ENCODE measurements around the gene KIF3A. TPM values are rescaled to one million over a fixed set of nuclear protein-coding genes. Genes with fewer than 3 reads are reported as not detected.

The KIF3A gene
- total RNA-seq, 1 experiment from 2014 or later: 13.2 TPM

DNA sequence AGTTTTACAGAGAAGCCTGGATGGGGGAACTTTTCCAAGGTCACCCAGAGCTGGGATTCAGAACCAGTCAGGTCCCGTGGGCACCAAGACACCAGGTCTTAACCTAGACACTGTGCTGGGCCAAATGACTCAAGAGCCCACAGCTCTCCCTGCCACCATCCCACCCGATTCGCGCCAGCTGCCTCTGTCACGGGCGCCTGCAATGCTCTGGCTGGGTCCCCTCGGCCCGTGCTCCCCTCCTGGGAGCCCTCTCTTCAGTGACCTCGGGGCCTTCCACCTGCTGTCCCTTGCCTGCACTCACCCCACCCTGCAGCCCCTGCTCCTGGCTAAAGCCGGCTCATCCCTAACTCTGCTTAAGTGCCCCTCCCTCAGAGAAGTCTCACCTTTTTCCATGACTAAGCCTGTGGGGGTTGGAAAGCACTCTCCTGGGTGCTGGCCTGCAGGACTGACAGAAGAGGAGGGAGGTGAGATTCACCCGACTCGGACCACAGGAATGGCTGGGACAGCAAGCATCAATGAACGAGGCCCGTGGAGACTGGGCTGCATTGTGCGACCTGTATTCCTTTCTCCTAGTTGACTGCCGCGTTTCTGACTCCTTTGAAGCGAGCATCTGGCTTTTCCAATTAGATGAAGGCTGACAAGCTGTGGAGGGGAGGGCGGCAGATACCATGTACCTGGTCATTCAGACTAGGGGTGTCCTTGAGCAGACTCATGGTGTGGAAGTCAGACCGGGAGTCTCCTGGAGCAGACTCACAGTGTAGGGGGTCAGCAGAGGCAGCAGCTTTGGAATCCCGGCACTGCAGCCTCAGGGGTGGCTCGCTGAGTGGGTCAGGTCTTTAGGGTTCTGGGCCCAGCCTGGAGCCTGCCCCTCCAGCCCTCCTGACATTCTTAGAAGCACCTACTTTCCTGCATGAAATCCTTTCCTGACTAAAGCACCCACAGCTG lies 69.3 kb downstream of the KIF3A start:
- Mint-ChIP-seq H3K4me1 (peaks cover 25 to 34% of the 10 kb centered on the region in 2 experiments), H3K36me3 (ENCODE audit: insufficient read depth in 1 of 3, low read depth in 3 of 3) (peaks cover 0 to 7% (median 0%) of the 10 kb centered on the region in 3 experiments; a peak in 3 of 7 replicates), H3K4me3 (no peak overlapping the region), H3K9me3 (peaks cover 0 to 7% of the 10 kb centered on the region in 2 experiments; a peak in 3 of 5 replicates), H3K27ac (no peak overlapping the region; a peak in 1 of 7 replicates), H3K27me3 (ENCODE audit: low read depth) (peaks cover 2% of the 10 kb centered on the region)
- Histone ChIP-seq H3K9ac (ENCODE audit: extremely low read depth, insufficient read length, low read length) (no peak overlapping the region), H4K91ac (ENCODE audit: insufficient read length, low read depth, low read length) (no peak overlapping the region), H3K4me1 (ENCODE audit: insufficient read depth, low read length) (no peaks in the 10 kb centered on the region), H2BK5ac (ENCODE audit: insufficient read length, low read length) (no peak overlapping the region), H2AFZ (ENCODE audit: low read length) (no peak overlapping the region), H3K79me1 (ENCODE audit: insufficient read depth, low read depth, low read length, poor library complexity, severe bottlenecking) (no peaks in the 10 kb centered on the region), H3K4me2 (ENCODE audit: insufficient read depth, insufficient read length, low read length) (no peak overlapping the region), H3K27me3 (ENCODE audit: insufficient read depth, low read length) (no peaks in the 10 kb centered on the region), H3K23me2 (ENCODE audit: insufficient read length, low read depth, low read length, poor library complexity, severe bottlenecking) (no peaks in the 10 kb centered on the region), H2BK120ac (ENCODE audit: low read depth, low read length, poor library complexity, severe bottlenecking) (no peak overlapping the region), H3K14ac (ENCODE audit: insufficient read depth, low read length) (no peak overlapping the region; the same call in 1 of the 2 replicates), H3K56ac (ENCODE audit: insufficient read length, low read depth, low read length) (no peak overlapping the region), H3K18ac (ENCODE audit: insufficient read length, low read depth, low read length) (no peak overlapping the region), H3K9me3 (ENCODE audit: control insufficient read depth, low read depth, low read length) (no peaks in the 10 kb centered on the region), H2AK5ac (ENCODE audit: insufficient read length, low read length) (no peak overlapping the region), H4K8ac (replicated peaks; ENCODE audit: insufficient read length, low read depth, low read length) (no peak overlapping the region), H3K79me2 (ENCODE audit: insufficient read depth, low read length) (no peaks in the 10 kb centered on the region), H3K23ac (ENCODE audit: insufficient read length, low read depth, low read length) (no peak overlapping the region), H4K20me1 (ENCODE audit: control insufficient read depth, insufficient read depth, insufficient read length) (no peaks in the 10 kb centered on the region), H3K4ac (ENCODE audit: low read depth, low read length) (no peak overlapping the region), H2BK20ac (ENCODE audit: low read depth, low read length, poor library complexity, severe bottlenecking) (no peak overlapping the region), H3T11ph (ENCODE audit: low read length) (no peak overlapping the region), H3K27ac (ENCODE audit: insufficient read length, low read depth, low read length) (no peak overlapping the region), H2BK15ac (ENCODE audit: low read depth, low read length) (no peak overlapping the region), H4K5ac (ENCODE audit: insufficient read length, low read depth, low read length) (no peak overlapping the region), H2BK12ac (ENCODE audit: insufficient read length, low read depth, low read length) (no peak overlapping the region)
- peak; percentile 33 for DNase-seq
- TF ChIP-seq, protein P1, sequence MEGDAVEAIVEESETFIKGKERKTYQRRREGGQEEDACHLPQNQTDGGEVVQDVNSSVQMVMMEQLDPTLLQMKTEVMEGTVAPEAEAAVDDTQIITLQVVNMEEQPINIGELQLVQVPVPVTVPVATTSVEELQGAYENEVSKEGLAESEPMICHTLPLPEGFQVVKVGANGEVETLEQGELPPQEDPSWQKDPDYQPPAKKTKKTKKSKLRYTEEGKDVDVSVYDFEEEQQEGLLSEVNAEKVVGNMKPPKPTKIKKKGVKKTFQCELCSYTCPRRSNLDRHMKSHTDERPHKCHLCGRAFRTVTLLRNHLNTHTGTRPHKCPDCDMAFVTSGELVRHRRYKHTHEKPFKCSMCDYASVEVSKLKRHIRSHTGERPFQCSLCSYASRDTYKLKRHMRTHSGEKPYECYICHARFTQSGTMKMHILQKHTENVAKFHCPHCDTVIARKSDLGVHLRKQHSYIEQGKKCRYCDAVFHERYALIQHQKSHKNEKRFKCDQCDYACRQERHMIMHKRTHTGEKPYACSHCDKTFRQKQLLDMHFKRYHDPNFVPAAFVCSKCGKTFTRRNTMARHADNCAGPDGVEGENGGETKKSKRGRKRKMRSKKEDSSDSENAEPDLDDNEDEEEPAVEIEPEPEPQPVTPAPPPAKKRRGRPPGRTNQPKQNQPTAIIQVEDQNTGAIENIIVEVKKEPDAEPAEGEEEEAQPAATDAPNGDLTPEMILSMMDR (conservative IDR thresholded peaks at IDR 0.05): no peak
- no CpG with 5 or more reads among the region's 22 CpGs for WGBS (ENCODE audit: extremely low coverage, insufficient read length, low lambda C conversion rate)
